Peyer's patch (tissue), 4 donors: Measurements from ENCODE around the gene ZNF664. TPM values are rescaled to one million over a fixed set of nuclear protein-coding genes. Genes with fewer than 3 reads are reported as not detected.

Experiments used
- DNase-seq, 3 donors: peaks; one replicate each; pipeline ENCODE4 v3.0.0-alpha.2; 2017 to 2019
- H3K27ac ChIP-seq, 4 donors: fragments of 200-600 bp; sonication (generic); one replicate each; pipeline ENCODE4 v1.5.1; 2016 to 2019
- H3K27me3 ChIP-seq, 2 donors: fragments of 200-600 bp; sonication (generic); one replicate each; pipeline ENCODE4 v1.5.1; 2019
- H3K36me3 ChIP-seq, 3 donors: fragments of 200-600 bp; sonication (generic); one replicate each; pipeline ENCODE4 v1.5.1; 2016 to 2019
- H3K4me1 ChIP-seq, 4 donors: fragments of 200-600 bp; sonication (generic); one replicate each; pipeline ENCODE4 v1.5.1; 2016 to 2019
- H3K4me3 ChIP-seq, 4 donors: fragments of 200-600 bp; sonication (generic); 1 replicate in 3 of 4; 2 replicates in 1 of 4; pipeline ENCODE4 v1.5.1; 2016 to 2019; ENCODE audit warnings: mild to moderate bottlenecking in 1 of 4
- H3K9me3 ChIP-seq, 4 donors: fragments of 200-600 bp; sonication (generic); one replicate each; pipeline ENCODE4 v1.5.1; 2016 to 2019; ENCODE audit warnings: mild to moderate bottlenecking in 1 of 4
- CTCF ChIP-seq, 6 experiments: fragments of 450-650 bp in 4 of 6; fragments of 200-600 bp in 2 of 6; sonication (generic) in 1 of 6; IDR thresholded peaks; one replicate each; pipeline ENCODE4 v1.5.1; 2017 to 2019; ENCODE audit warnings: antibody characterized with exemption in 6 of 6, mild to moderate bottlenecking in 3 of 6, moderate library complexity in 1 of 6
- POLR2A ChIP-seq, 2 donors: fragments of 450-650 bp; IDR thresholded peaks; one replicate each; pipeline ENCODE4 v1.5.1; 2017; ENCODE audit warnings: antibody characterized with exemption in 2 of 2, mild to moderate bottlenecking in 2 of 2, moderate library complexity in 2 of 2
- small RNA-seq, 2 donors: library from RNA; depleted of rRNA; stranded (forward); fragments of <200 nt; gene quantifications; one replicate each; pipeline ENCODE3, GENCODE V24; 2016
- total RNA-seq, 4 donors: library from RNA; depleted of rRNA; stranded (reverse); fragments of >200 nt; gene quantifications; one replicate each; pipeline ENCODE4 v1.1.0, GENCODE V29; 2016

The ZNF664 gene
- total RNA-seq, 4 donors from 2014 or later = 75.9 to 160 (median 114) TPM

DNA sequence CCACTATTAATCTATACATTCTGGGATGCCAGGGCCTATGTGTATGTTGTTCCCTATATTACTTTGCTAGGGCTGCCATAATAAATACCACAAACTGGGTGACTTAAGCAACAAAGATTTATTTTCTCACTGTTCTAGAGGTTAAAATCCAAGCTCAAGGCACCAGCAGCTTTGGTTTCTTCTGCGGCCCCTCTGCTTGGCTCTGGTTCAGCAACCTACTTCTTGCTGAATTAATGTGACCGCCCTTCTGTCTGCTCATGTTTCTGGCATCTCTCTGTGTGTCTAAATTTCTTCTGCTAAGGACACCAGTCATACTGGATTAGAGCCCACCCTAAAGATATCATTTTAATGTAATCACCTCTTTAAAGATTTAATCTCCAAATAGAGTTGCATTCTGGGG is 84.7 kb downstream of the ZNF664 start:
- no peak overlapping the region for H3K4me3 ChIP-seq
- no peaks in the 10 kb centered on the region for H3K36me3 ChIP-seq
- DNase-seq = no peak
- H3K9me3 ChIP-seq = no peaks in the 10 kb centered on the region
- H3K4me1 ChIP-seq = no peaks in the 10 kb centered on the region
- no peak for TF ChIP-seq POLR2A (IDR thresholded peaks at IDR 0.05)
- TF ChIP-seq CTCF (IDR thresholded peaks at IDR 0.05) = no peak
- H3K27ac ChIP-seq = no peak overlapping the region
- no peaks in the 10 kb centered on the region for H3K27me3 ChIP-seq

- Histone ChIP-seq H3K4me3 (no peak overlapping the region), H3K4me1 (no peaks in the 10 kb centered on the region), H3K36me3 (no peaks in the 10 kb centered on the region), H3K27me3 (no peaks in the 10 kb centered on the region), H3K9me3 (no peaks in the 10 kb centered on the region), H3K27ac (no peak overlapping the region)
- no peak for DNase-seq
- TF ChIP-seq POLR2A (IDR thresholded peaks at IDR 0.05) = no peak
- no peak for TF ChIP-seq CTCF (IDR thresholded peaks at IDR 0.05)
Observed at GRCh38 chr12:124059752-124060151, 86.7 kb downstream of the ZNF664 start.

Small RNA genes within 50 kb of the gene (small RNA-seq; reads per million reads assigned to genes)
- gene AC068790.4 (0 reads per million in 2 donors), gene AC068790.6 (0 reads per million in 2 donors)

Other genes starting within 250 kb of the ZNF664 start
- gene DNAH10, start 210.9 kb upstream of the ZNF664 start, total RNA-seq = 1 to 10 TPM in 1 of 4 donors, under 1 TPM in 3; under 0.01 to 1.7 (median 0.28) TPM
- 10 to 100 TPM; 23.1 to 33.3 (median 30.9) TPM for gene CCDC92, start 384 bp upstream of the ZNF664 start, total RNA-seq